ENCODE data around the gene SEC14L2.

DNA sequence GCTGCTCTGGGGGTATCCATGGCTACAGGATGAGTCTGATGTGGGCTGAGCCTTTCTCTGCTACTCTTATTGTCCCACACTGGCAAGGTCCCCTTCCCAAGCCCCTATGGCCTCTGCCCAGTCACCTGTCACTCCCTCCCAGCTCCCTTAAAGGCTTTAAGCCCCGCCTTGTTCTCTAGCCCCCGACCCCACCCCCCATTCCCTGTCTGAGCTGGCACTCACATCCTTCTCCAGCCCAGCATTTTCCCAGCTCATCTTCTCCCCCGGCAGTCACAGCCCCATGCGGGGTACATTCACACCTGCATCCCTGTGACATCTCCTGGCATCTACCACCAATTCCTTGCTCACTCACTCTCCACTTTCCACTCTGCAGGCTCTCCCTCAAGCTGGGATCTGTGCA lies 33.1 kb downstream of the SEC14L2 start:
- TF ChIP-seq, protein P1, sequence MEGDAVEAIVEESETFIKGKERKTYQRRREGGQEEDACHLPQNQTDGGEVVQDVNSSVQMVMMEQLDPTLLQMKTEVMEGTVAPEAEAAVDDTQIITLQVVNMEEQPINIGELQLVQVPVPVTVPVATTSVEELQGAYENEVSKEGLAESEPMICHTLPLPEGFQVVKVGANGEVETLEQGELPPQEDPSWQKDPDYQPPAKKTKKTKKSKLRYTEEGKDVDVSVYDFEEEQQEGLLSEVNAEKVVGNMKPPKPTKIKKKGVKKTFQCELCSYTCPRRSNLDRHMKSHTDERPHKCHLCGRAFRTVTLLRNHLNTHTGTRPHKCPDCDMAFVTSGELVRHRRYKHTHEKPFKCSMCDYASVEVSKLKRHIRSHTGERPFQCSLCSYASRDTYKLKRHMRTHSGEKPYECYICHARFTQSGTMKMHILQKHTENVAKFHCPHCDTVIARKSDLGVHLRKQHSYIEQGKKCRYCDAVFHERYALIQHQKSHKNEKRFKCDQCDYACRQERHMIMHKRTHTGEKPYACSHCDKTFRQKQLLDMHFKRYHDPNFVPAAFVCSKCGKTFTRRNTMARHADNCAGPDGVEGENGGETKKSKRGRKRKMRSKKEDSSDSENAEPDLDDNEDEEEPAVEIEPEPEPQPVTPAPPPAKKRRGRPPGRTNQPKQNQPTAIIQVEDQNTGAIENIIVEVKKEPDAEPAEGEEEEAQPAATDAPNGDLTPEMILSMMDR (IDR thresholded peaks at IDR 0.05 in 4 of 5, conservative IDR thresholded peaks at IDR 0.05 in 1 of 5) = no peak
- TF ChIP-seq POLR2A (IDR thresholded peaks at IDR 0.05) = no peak
